Right cardiac atrium (tissue), 5 donors: ENCODE results near the gene CD248. TPM values are rescaled to one million over a fixed set of nuclear protein-coding genes. Genes with fewer than 3 reads are reported as not detected.

Source experiments
- ATAC-seq, 2 donors: fragments of 200-7000 bp; cut with Tn5 transposase; one replicate each; pipeline versions ENCODE4 v1.8.0 to v1.9.1; 2020; ENCODE audit warnings: moderate library complexity in 2 of 2, mild to moderate bottlenecking in 1 of 2
- DNase-seq, 3 donors: peaks; one replicate each; pipeline ENCODE4 v3.0.0-alpha.2; 2020
- H3K27ac ChIP-seq: one replicate; pipeline ENCODE4 v1.5.1; 2013; ENCODE audit warnings: mild to moderate bottlenecking, low read length, control low read depth, moderate library complexity
- H3K27me3 ChIP-seq: one replicate; pipeline ENCODE4 v1.6.1; 2013; ENCODE audit not compliant: control insufficient read depth, insufficient read depth
- H3K4me1 ChIP-seq: one replicate; pipeline ENCODE4 v1.6.1; 2013; ENCODE audit warnings: low read length; ENCODE audit not compliant: control insufficient read depth, insufficient read depth
- H3K4me3 ChIP-seq: one replicate; pipeline ENCODE4 v1.5.1; 2013; ENCODE audit warnings: low read length, control low read depth
- H3K9me3 ChIP-seq: one replicate; pipeline ENCODE4 v1.6.1; 2013; ENCODE audit warnings: low read length; ENCODE audit not compliant: control insufficient read depth
- WGBS: extraction: QIAGEN DNeasy Blood & Tissue Kit; methylation state at CpG from one replicate; pipeline ENCODE4 v1.1.7; 2013; 5-methylcytosine and 5-hydroxymethylcytosine counted together
- intact Hi-C, 4 donors: fragments of 100-400 bp; cut with DNase I; formaldehyde crosslinking; loops; one replicate each; pipeline versions ENCODE4 v1.11.0 to v1.14.0; 2022 to 2023
- polyA plus RNA-seq: library from polyadenylated mRNA; stranded (reverse); fragments of 200-250 nt; gene quantifications from one replicate; pipeline ENCODE4 v1.2.3, GENCODE V29; 2013
- total RNA-seq, 4 donors: library from RNA; stranded (reverse); fragmentation: NEBNext Ultra II Directional; extraction: Animal tissue kit (Norgen Biotek cat#: 25700); gene quantifications; one replicate each; pipeline ENCODE4 v1.2.1, GENCODE V29; 2021
- donor health status: healthy with polysubstance abuse.
- donor health status: DM: no; HTN: yes; CAD: no.
- donor health status: DM: no; HTN: no; CAD: no.
- donor health status: DM: no; HTN: yes; CAD: no; lungs with severe emphysema.
- donor health status: DM: yes; HTN: yes; CAD: no.

The CD248 gene
- total and polyA plus RNA-seq, 5 donors, result 10.5 to 22.9 (median 21.1) TPM

DNA sequence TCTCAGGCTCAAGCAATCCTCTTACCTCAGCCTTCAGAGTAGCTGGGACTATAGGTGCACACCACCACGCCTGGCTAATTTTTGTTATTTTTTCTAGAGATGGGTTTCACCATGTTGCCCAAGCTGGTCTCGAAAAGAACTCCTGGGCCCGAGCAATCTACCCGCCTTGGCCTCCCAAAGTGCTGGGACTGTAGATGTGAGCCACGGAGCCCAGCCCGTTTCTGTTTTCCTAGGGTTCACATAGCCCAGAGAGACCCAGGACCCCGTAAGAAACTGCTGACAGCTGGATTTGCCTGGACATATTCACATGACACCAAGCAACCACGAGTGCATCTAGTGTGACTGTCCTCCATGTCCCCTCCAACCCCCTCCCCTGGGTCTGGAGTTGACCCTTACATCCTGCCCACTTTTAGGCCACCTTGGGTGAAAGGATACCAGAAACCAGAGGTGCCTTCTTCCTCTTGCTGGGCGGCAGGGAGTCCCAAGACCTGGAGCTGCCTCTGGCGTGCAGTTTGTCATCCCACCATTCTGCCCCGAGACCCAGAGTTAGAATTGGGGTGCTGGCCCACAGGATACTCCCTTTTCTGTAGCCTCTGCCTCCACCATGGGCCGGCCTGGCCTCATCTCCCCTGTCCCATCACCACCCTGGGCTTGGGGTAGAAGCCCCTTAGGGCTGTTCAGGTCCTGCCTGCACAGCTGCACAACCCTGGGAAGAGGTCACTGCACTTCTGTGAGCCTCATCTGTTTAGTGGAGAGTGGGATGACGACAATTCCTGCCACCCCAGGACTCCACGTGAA, 23.0 kb upstream of the CD248 start:
- Histone ChIP-seq H3K4me3 (no peak overlapping the region), H3K27me3 (no peaks in the 10 kb centered on the region), H3K9me3 (no peaks in the 10 kb centered on the region), H3K4me1 (peaks cover 3% of the 10 kb centered on the region), H3K27ac (no peak overlapping the region)
- WGBS, result 77% methylated on average over 14 of the region's 14 CpGs
- ATAC-seq, result no peak
- intact Hi-C loops, result no loop called here
- peak; percentile 7 to 38 (median 34) for DNase-seq

DNA sequence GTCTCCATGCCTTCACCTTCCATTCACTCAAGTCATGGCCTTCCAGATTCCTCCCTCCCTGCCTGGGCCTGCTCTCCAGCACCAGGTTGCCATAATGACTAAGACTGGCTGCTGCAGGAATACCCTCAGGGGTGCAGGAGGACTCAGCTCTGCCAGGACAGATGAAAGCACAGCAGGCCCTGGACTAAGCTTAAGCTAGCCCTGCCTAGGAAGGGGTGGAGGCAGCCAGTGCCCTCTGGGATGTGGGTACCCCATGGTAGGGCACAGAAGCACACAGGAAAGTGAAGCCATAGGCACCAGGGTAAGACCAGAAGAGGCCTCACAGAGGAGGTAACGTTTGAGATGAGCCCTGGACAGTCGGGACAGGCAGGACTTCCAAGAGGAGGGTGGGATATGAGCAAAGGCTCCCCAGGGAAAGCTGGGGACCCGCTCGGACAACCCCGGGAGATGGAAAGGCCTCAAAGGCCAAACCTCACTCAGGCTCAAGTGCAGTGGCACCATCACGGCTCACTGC, 22.4 kb upstream of the CD248 start:
- intact Hi-C loops, result no loop called here

DNA sequence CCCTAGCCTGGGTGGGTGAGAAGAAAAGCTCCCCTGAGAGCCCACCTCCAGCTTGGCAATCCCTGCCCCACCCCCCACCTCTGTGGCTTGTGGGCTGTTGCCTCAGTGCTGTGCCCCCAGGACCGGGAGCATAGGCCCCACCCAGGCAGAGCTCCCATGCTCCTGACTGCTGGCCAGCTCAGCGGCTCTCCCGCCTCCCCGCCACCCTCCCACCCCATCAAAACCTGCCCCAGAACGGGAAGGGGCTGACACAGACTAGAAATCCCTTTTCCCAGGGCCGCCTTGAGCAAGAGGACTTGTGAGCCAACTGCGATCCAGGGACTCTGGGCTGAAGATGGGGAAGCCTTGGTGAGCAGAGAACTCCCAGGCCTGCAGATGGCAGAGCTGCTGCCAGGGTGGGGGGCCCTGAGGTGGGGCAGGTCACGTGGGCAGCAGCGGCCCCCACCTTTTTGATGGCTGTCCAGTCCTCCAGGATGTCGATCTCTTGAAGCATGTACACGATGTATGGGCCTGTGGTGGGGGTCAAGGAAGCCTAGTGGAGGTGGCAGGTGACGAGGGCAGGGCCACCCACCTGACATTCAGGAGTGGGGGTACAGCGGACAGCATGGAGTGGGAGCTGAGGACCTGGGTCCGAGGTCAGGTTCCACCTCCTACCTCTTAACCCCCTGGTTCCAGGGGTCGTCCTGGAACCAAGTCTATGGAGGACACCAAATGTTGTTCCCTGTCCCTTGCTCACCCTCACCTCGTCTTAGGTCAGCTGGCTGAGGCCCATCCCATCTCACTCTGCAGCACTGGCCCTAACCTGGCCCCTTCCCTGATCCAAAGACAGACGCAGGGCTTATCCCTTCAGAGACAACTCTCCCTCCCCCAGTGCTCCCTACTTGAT, 21.7 kb upstream of the CD248 start:
- Histone ChIP-seq H3K9me3 (no peaks in the 10 kb centered on the region), H3K27me3 (no peaks in the 10 kb centered on the region), H3K4me3 (no peak overlapping the region), H3K27ac (no peak overlapping the region), H3K4me1 (peaks cover 3% of the 10 kb centered on the region)
- peak; percentile 15 to 52 (median 40) for DNase-seq
- intact Hi-C loops, result no loop called here
- 78% methylated on average over 17 of the region's 17 CpGs for WGBS
- no peak for ATAC-seq

More for the DNA sequence above, 22.4 kb upstream of the CD248 start:
- Histone ChIP-seq H3K9me3 (no peaks in the 10 kb centered on the region), H3K4me1 (peaks cover 3% of the 10 kb centered on the region), H3K4me3 (no peak overlapping the region), H3K27ac (no peak overlapping the region), H3K27me3 (no peaks in the 10 kb centered on the region)
- peak; percentile 6 to 26 (median 13) for DNase-seq
- ATAC-seq, result no peak
- WGBS, result 86% methylated on average over 6 of the region's 6 CpGs

DNA sequence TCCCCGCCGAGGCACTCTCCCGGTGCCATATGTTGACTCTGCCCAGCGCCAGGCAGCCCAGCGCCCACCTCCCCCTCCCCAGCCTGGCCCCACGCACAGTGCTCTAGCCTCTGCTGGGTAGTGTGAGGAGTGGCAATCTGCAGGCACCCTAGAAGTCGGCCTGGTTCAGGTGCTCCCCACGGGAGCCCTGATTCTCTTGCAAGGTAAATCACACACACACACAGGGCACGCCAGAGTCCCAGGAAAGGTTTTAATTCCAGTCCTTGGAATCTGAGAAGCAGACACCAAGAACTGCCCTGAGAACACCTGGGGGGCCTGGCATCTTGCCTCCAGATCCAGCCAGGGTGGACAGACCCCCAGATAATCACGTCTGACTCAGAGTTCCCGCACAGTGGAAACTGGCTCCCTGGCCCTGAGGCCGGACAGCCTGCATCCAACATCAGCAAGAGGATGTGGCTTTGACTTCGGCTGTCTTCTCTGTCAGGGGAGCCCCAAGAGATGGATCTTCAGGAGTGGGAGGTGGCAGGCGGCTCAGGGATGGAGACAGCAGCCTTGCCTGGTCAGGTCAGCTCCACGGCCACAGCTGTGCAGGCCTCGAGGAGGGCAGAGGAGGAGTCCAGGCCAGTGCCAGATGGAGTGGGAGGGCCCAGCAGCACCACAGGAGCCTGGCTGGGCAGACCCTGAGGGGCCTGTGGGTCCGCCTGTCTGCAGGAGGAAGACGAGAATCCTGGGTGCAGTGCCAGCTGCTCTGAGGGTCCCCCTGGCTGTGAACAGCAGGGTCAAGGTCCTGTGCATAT, 20.5 kb upstream of the CD248 start:
- no peak overlapping the region for H3K4me3 ChIP-seq

DNA sequence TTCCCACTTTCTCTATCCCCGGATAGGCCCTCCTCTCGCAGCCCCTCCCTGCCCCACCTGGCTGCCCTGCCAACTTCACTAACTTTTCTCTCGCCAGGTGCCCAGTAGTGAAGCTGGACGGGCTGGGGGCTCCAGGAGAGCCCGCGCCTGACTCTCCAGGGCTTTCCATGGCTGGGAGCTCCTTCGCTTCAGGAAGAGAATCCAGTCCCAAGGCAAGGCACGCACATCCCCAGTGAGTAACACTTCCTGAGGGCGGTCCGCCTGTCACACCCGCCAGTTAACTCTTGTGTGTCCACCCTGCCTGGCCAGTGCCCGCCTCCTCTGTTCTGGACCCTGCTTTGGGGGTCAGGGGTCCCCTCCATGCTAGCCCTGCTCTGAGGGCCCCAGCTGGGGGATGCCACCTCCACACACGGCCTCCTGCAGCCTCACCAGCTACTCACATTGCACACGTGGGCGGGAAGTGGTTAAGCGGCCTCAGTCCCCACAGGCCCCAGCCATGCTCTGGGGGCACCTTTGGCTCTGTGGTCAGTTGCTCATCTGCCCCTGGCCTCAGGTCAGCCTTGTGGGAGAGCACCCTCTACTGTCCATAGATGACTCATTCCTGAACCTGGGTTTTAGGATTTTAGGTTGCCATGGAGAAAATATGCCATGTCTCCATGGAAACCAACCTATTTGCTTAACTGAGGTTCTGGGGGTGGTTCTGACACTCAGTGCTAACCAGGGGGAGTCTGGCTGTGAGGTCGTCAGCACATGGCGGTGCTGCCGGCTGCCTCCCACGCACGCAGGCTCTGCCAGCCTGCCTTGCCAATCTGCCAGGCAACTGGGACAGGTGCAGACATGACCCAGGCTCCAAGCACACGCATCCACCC, 19.6 kb upstream of the CD248 start, which contains the start of gene RIN1:
Gene RIN1, minus strand, starts transcription at position 201 of the 869 bp plus-strand sequence. Its CDS starts 32 bp downstream, at position 169.
- H3K27me3 ChIP-seq, result no peaks in the 10 kb centered on the region
- WGBS, result 12% methylated on average over 22 of the region's 22 CpGs
- peaks cover 3% of the 10 kb centered on the region for H3K4me1 ChIP-seq
- intact Hi-C loops, result no loop called here
- ATAC-seq (peak; percentile 65 to 87), DNase-seq (peak; percentile 77 to 83 (median 81))
- H3K9me3 ChIP-seq, result no peaks in the 10 kb centered on the region
- peak within 1 kb of the TSS; percentile 16 for H3K27ac ChIP-seq
- H3K4me3 ChIP-seq, result peak within 1 kb of the TSS; percentile 46

More for the DNA sequence above, 20.5 kb upstream of the CD248 start:
- ATAC-seq, result peak in 1 of 2 donors; percentile 7
- Histone ChIP-seq H3K4me1 (peaks cover 3% of the 10 kb centered on the region), H3K27ac (no peak overlapping the region), H3K27me3 (no peaks in the 10 kb centered on the region), H3K9me3 (no peaks in the 10 kb centered on the region)
- 65% methylated on average over 18 of the region's 18 CpGs for WGBS
- peak; percentile 15 to 60 (median 55) for DNase-seq
- intact Hi-C loops, result no loop called here

DNA sequence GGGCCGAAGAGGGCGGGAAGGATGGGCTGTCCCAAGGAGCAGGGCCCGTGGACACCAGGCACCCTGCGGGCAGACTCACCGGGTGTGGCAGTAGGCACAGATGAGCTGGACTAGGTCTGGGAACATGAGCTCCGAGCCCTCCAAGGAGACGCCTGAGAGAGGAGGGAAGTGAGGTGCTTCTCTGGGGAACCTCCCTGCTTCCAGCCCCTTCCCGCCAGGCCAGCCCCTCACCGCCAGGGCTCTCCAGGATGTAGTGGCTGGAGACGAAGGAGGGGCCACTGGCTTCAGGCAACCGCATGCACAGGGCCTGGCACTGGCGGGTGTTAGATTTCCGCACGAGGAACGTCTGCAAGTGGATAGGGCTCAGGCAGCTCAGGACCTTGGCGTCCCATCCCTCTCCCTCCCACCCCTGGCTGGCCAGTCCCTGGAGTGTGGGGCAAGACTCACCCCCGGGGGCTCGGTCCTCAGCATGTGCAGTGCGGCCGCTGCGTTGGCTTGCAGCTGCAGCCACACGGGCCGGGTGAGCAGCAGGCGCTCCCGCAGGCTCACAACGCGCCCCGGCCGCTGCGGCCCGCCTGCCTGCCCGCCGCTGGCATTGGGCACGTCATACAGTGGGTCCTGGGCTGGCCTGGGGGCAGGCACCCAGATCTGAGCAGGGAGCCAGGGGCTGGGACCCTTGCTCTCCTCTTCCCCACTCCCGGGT, 18.8 kb upstream of the CD248 start:
- ATAC-seq (peak; percentile 21 to 62), DNase-seq (peak; percentile 57 to 69 (median 69))
- H3K27ac ChIP-seq, result peak overlapping the region; percentile 16
- H3K4me1 ChIP-seq, result peaks cover 3% of the 10 kb centered on the region
- WGBS, result 10% methylated on average over 35 of the region's 35 CpGs
- H3K27me3 ChIP-seq, result no peaks in the 10 kb centered on the region
- peak overlapping the region; percentile 46 for H3K4me3 ChIP-seq
- no peaks in the 10 kb centered on the region for H3K9me3 ChIP-seq
- intact Hi-C loops, result no loop called here

DNA sequence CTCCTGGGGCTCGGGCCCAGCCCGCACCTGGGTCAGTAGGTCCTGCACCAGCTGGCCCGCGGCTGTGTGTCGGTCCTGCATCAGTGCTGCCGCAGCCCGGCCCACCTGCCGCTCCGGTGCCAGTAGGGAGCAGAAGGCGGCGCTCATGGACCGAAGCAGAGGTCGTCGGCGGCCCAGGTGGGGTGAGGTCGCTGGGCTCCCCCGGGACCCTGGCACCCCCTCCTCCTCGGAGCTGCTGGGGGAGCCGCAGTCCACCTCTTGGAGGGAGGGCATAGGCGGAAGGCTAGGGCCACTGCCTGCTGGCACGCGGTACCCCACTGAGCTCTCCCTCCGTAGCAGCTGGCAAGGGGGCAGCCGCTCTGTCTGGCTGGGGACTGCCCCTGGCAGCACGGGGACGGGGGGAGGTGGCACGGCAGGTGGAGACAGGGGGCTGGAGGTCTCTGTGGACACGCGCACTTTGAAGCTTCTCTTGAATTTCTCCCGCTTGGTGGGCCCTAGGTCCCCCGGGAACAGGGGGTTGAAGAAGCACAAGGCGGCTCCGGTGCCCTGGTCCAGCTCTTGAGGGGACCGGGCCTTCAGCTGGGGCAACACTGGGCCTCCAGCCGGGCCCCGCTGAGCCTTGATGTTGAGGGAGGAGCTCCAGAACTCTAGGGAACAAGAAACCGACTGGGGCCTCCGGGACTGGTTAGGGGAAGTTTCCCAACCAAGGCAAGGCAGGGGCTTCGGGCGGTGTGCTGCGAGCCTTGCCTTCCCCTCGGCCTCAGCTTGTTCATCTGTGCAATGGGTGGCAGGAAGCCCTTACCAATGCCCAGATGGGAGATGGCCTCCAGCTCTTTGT, 18.0 kb upstream of the CD248 start:
- ATAC-seq (no peak), DNase-seq (peak; percentile 25 to 65 (median 58))
- no peaks in the 10 kb centered on the region for H3K27me3 ChIP-seq
- no peak overlapping the region for H3K27ac ChIP-seq
- H3K4me3 ChIP-seq, result no peak overlapping the region
- peaks cover 3% of the 10 kb centered on the region for H3K4me1 ChIP-seq
- WGBS, result 82% methylated on average over 42 of the region's 42 CpGs
- intact Hi-C loops, result no loop called here
- no peaks in the 10 kb centered on the region for H3K9me3 ChIP-seq

DNA sequence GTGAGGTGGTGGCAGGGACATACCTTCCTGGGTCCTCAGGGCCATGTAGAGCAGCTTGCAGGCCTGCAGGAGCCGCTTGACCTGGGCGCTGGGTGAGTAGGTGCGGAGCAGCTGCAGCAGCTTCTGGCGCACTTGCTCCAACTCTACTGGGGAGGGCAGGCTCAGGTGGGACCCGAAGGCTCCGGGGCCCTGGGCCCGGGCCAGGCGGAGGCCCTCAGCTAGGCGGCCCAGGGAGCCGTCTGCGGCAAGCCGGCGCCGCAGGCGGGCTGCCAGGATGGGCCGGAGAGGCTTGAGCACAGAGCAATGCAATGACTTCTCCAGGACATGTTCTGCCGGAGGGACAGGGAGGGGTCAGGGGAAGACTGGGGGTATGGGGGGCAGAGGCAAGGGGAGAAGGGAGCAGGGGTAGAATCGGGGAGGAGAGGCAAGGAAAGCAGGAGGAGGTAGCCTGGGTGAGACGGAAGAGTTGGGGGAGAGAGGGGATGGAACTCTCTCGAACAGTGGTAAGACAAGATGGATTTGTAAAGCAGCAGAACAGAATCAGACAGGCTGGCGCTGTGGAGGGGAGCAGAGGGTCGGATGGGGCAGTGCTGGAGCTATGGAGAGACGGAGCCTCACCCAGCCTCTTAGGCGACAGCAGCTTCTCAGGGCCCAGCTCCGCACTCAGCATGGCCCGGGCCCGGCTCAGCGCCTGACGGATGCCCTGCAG, 17.2 kb upstream of the CD248 start:
- DNase-seq (peak in 2 of 3 donors; percentile 9 to 55), ATAC-seq (no peak)
- intact Hi-C loops, result no loop called here
- Histone ChIP-seq H3K27me3 (no peaks in the 10 kb centered on the region), H3K9me3 (no peaks in the 10 kb centered on the region), H3K4me1 (peaks cover 3% of the 10 kb centered on the region), H3K4me3 (no peak overlapping the region), H3K27ac (no peak overlapping the region)
- 87% methylated on average over 29 of the region's 29 CpGs for whole genome bisulfite sequencing
